HCT116 (cell line): ENCODE results near the gene IMMT. TPM values are rescaled to one million over a fixed set of nuclear protein-coding genes. Genes with fewer than 3 reads are reported as not detected.

Source experiments
- ATAC-seq: fragments of 200-7000 bp; cut with Tn5 transposase; 2 replicates; pipeline ENCODE4 v1.9.1; 2020; ENCODE audit warnings: mild to moderate bottlenecking, moderate library complexity
- BruUV-seq: library from RNA; stranded (reverse); fragments of 400-500 nt; replicated peaks from 2 replicates; lab custom pipeline; 2021; lab: Mats Ljungman, UMichigan
- CTCF ChIA-PET: fragments of 300-600 bp; sonication (Branson Sonifier 250); formaldehyde crosslinking; loops from one replicate; lab custom pipeline; 2021; ENCODE audit warnings: antibody characterized with exemption; lab: Charles Lee
- POLR2A ChIA-PET: fragments of 300-600, 350-600 bp; sonication (Branson Sonifier 250); formaldehyde crosslinking; loops from one replicate; lab custom pipeline; 2021; ENCODE audit warnings: antibody characterized with exemption; lab: Charles Lee
- RAD21 ChIA-PET, 2 experiments: fragments of 300-600 bp; sonication (Branson Sonifier 250); formaldehyde crosslinking; loops; one replicate each; lab custom pipeline; 2023; ENCODE audit warnings: low total read pairs in 2 of 2; ENCODE audit not compliant: uncharacterized antibody in 2 of 2, unreplicated experiment in 2 of 2, low non-redundant PET in 1 of 2; lab: Charles Lee
- DNase-seq: peaks from one replicate; pipeline ENCODE4 v3.0.0-alpha.2; 2010; ENCODE audit warnings: low read depth, low spot score
- H2AFZ ChIP-seq: fragments of 200-600 bp; shearing (Covaris generic), sonication (generic); 2 replicates; pipeline ENCODE4 v1.6.1; 2017; ENCODE audit warnings: low read depth, mixed run types, mixed read lengths, antibody characterized with exemption, low read length; ENCODE audit not compliant: poor library complexity, severe bottlenecking
- H3K27ac ChIP-seq: 2 replicates; pipeline ENCODE4 v1.5.1; 2012; ENCODE audit warnings: low read depth, low read length
- H3K27me3 ChIP-seq: fragments of 200-600 bp; sonication (generic); 2 replicates; pipeline ENCODE4 v1.6.1; 2016; ENCODE audit warnings: mixed run types, low read length, mixed read lengths; ENCODE audit not compliant: insufficient read depth
- H3K36me3 ChIP-seq, 2 experiments: fragments of 200-500 bp in 1 of 2; fragments of 200-600 bp in 1 of 2; sonication (Bioruptor generic) in 1 of 2; sonication (generic) in 1 of 2; 2 replicates each; pipeline versions ENCODE4 v1.5.1 to v1.6.1; 2014 to 2016; ENCODE audit warnings: low read length in 2 of 2, inconsistent platforms in 1 of 2, mixed read lengths in 1 of 2, mixed run types in 1 of 2; ENCODE audit not compliant: insufficient read depth in 2 of 2, control insufficient read depth in 1 of 2
- H3K4me1 ChIP-seq, 2 experiments: fragments of 200-600 bp in 1 of 2; sonication (generic) in 1 of 2; 2 replicates each; pipeline versions ENCODE4 v1.5.1 to v1.6.1; 2012 to 2017; ENCODE audit warnings: low read length in 2 of 2, inconsistent platforms in 1 of 2, mild to moderate bottlenecking in 1 of 2, mixed read lengths in 1 of 2, mixed run types in 1 of 2, moderate library complexity in 1 of 2; ENCODE audit not compliant: insufficient read depth in 2 of 2, control insufficient read depth in 1 of 2
- H3K4me2 ChIP-seq: fragments of 200-600 bp; sonication (generic); 2 replicates; pipeline ENCODE4 v1.6.1; 2017; ENCODE audit warnings: mixed run types, low read length, mixed read lengths
- H3K4me3 ChIP-seq, 2 experiments: fragments of 200-600 bp in 1 of 2; sonication (generic) in 1 of 2; replicated peaks in 1 of 2; 2 replicates each; pipeline ENCODE4 v1.5.1; 2011 to 2016; ENCODE audit warnings: low read length in 2 of 2, control low read depth in 1 of 2, low read depth in 1 of 2, mild to moderate bottlenecking in 1 of 2, mixed read lengths in 1 of 2, mixed run types in 1 of 2
- H3K79me2 ChIP-seq: fragments of 200-600 bp; sonication (generic); 2 replicates; pipeline ENCODE4 v1.6.1; 2017; ENCODE audit warnings: mild to moderate bottlenecking, mixed run types, low read length, moderate library complexity, mixed read lengths; ENCODE audit not compliant: insufficient read depth
- H3K9ac ChIP-seq: fragments of 200-600 bp; sonication (generic); 2 replicates; pipeline ENCODE4 v1.6.1; 2016; ENCODE audit warnings: low read length, mixed read lengths
- H3K9me2 ChIP-seq: fragments of 200-600 bp; sonication (generic), shearing (Covaris generic); 2 replicates; pipeline ENCODE4 v1.6.1; 2017; ENCODE audit warnings: mixed run types, mild to moderate bottlenecking, moderate library complexity; ENCODE audit not compliant: insufficient read depth
- H3K9me3 ChIP-seq, 2 experiments: fragments of 200-500 bp in 1 of 2; fragments of 200-600 bp in 1 of 2; sonication (Bioruptor generic) in 1 of 2; sonication (generic) in 1 of 2; 2 replicates each; pipeline ENCODE4 v1.6.1; 2014 to 2017; ENCODE audit warnings: low read length in 2 of 2, mixed read lengths in 2 of 2, inconsistent platforms in 1 of 2, low read depth in 1 of 2, mild to moderate bottlenecking in 1 of 2, mixed run types in 1 of 2, moderate library complexity in 1 of 2; ENCODE audit not compliant: control insufficient read depth in 1 of 2, insufficient read depth in 1 of 2
- H4K20me1 ChIP-seq: fragments of 200-600 bp; sonication (generic), shearing (Covaris generic); 2 replicates; pipeline ENCODE4 v1.6.1; 2017; ENCODE audit warnings: mixed run types, mild to moderate bottlenecking, moderate library complexity; ENCODE audit not compliant: insufficient read depth
- ATF3 ChIP-seq: IDR thresholded peaks from 2 replicates; pipeline ENCODE4 v1.6.1; 2012
- CBX3 ChIP-seq: IDR thresholded peaks from 2 replicates; pipeline ENCODE4 v1.6.1; 2012; ENCODE audit warnings: low read depth
- CEBPB ChIP-seq: IDR thresholded peaks from 2 replicates; pipeline ENCODE4 v1.6.1; 2012; ENCODE audit warnings: low read depth
- EGR1 ChIP-seq: IDR thresholded peaks from 2 replicates; pipeline ENCODE4 v1.6.1; 2012; ENCODE audit warnings: low read depth
- EZH2 ChIP-seq: fragments of 200-600 bp; sonication (generic); IDR thresholded peaks from 2 replicates; pipeline ENCODE4 v1.6.1; 2017; ENCODE audit warnings: antibody characterized with exemption, mixed run types
- FOSL1 ChIP-seq: IDR thresholded peaks from 2 replicates; pipeline ENCODE4 v1.6.1; 2012; ENCODE audit warnings: low read depth
- POLR2A ChIP-seq: IDR thresholded peaks from 2 replicates; pipeline ENCODE4 v1.7.0; 2011; ENCODE audit warnings: borderline replicate concordance; ENCODE audit not compliant: insufficient read depth, insufficient read length; ENCODE audit errors: extremely low read depth
- RAD21 ChIP-seq: IDR thresholded peaks from 2 replicates; pipeline ENCODE4 v1.6.1; 2012; ENCODE audit warnings: low read depth, mild to moderate bottlenecking
- SIN3A ChIP-seq: IDR thresholded peaks from 2 replicates; pipeline ENCODE4 v1.6.1; 2012; ENCODE audit warnings: low read depth
- SP1 ChIP-seq: IDR thresholded peaks from 2 replicates; pipeline ENCODE4 v1.6.1; 2012; ENCODE audit warnings: low read depth
- TCF7L2 ChIP-seq: IDR thresholded peaks from 2 replicates; pipeline ENCODE4 v1.7.0; 2011; ENCODE audit warnings: borderline replicate concordance, inconsistent platforms; ENCODE audit not compliant: insufficient read depth, insufficient read length; ENCODE audit errors: extremely low read depth
- ZFX ChIP-seq: fragments of 450-650 bp; IDR thresholded peaks from 2 replicates; pipeline ENCODE4 v1.6.1; 2017
- ZNF274 ChIP-seq: fragments of 200-500 bp; sonication (Bioruptor generic); IDR thresholded peaks from 2 replicates; pipeline ENCODE4 v1.6.1; 2014; ENCODE audit warnings: mild to moderate bottlenecking, low read depth, low read length, inconsistent platforms
- intact Hi-C: fragments of 100-400 bp; cut with micrococcal nuclease; formaldehyde crosslinking; loops from 2 replicates; pipeline ENCODE4 v1.10.0; 2022
- total RNA-seq: library from RNA; stranded (reverse); gene quantifications from one replicate; pipeline ENCODE4 v1.2.1, GENCODE V29; 2021; ENCODE audit not compliant: unreplicated experiment
- TF ChIP-seq, protein P1 (sequence below), 3 experiments: fragments of 200-600 bp in 1 of 3; sonication (generic) in 1 of 3; IDR thresholded peaks in 2 of 3; conservative IDR thresholded peaks in 1 of 3; 2 replicates each; pipeline ENCODE4 v1.5.1; 2012 to 2017; ENCODE audit warnings: low read depth in 2 of 3, low read length in 2 of 3, antibody characterized with exemption in 1 of 3, borderline replicate concordance in 1 of 3, control low read depth in 1 of 3, mild to moderate bottlenecking in 1 of 3, mixed read lengths in 1 of 3, mixed run types in 1 of 3, moderate library complexity in 1 of 3; ENCODE audit not compliant: insufficient read depth in 1 of 3
- TF ChIP-seq, protein P2 (sequence below): IDR thresholded peaks from 2 replicates; pipeline ENCODE4 v1.6.1; 2012; ENCODE audit warnings: low read depth
- TF ChIP-seq, protein P3 (sequence below): IDR thresholded peaks from 2 replicates; pipeline ENCODE4 v1.6.1; 2012
- TF ChIP-seq, protein P4 (sequence below): IDR thresholded peaks from 2 replicates; pipeline ENCODE4 v1.6.1; 2011; ENCODE audit warnings: mild to moderate bottlenecking, low read length, moderate library complexity; ENCODE audit not compliant: insufficient replicate concordance; ENCODE audit errors: extremely low read depth

Gene IMMT
- total RNA-seq, 1 experiment from 2014 or later = 125 TPM

DNA sequence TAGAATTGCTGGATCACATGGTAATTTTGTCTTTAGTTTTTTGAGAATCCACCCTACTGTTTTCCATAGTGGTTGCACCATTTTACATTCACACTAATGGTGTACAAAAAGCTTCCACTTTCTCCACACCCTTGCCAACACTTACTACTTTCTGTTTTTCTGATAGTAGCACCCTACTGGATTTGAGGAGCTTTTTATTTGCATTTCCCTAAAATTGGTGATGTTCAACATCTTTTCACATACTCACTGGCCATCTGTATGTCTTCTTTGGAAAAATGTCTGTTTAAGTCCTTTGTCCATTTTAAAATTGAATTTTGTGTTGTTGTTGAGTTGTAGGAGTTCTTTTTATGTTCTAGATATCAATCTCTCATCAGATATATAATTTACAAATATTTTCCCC is 93.1 kb downstream of the IMMT start:
- TF ChIP-seq ATF3 = no peak
- TF ChIP-seq CBX3 = no peak
- no peak for TF ChIP-seq EGR1
- no peak for TF ChIP-seq ZFX
- TF ChIP-seq, protein P1, sequence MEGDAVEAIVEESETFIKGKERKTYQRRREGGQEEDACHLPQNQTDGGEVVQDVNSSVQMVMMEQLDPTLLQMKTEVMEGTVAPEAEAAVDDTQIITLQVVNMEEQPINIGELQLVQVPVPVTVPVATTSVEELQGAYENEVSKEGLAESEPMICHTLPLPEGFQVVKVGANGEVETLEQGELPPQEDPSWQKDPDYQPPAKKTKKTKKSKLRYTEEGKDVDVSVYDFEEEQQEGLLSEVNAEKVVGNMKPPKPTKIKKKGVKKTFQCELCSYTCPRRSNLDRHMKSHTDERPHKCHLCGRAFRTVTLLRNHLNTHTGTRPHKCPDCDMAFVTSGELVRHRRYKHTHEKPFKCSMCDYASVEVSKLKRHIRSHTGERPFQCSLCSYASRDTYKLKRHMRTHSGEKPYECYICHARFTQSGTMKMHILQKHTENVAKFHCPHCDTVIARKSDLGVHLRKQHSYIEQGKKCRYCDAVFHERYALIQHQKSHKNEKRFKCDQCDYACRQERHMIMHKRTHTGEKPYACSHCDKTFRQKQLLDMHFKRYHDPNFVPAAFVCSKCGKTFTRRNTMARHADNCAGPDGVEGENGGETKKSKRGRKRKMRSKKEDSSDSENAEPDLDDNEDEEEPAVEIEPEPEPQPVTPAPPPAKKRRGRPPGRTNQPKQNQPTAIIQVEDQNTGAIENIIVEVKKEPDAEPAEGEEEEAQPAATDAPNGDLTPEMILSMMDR (IDR thresholded peaks at IDR 0.05 in 2 of 3, conservative IDR thresholded peaks at IDR 0.05 in 1 of 3; ENCODE audit: borderline replicate concordance in 1 of 3, insufficient read depth in 1 of 3, low read depth in 2 of 3, low read length in 2 of 3) = no peak
- TF ChIP-seq TCF7L2 = no peak
- no peak for TF ChIP-seq FOSL1
- TF ChIP-seq, protein P2, sequence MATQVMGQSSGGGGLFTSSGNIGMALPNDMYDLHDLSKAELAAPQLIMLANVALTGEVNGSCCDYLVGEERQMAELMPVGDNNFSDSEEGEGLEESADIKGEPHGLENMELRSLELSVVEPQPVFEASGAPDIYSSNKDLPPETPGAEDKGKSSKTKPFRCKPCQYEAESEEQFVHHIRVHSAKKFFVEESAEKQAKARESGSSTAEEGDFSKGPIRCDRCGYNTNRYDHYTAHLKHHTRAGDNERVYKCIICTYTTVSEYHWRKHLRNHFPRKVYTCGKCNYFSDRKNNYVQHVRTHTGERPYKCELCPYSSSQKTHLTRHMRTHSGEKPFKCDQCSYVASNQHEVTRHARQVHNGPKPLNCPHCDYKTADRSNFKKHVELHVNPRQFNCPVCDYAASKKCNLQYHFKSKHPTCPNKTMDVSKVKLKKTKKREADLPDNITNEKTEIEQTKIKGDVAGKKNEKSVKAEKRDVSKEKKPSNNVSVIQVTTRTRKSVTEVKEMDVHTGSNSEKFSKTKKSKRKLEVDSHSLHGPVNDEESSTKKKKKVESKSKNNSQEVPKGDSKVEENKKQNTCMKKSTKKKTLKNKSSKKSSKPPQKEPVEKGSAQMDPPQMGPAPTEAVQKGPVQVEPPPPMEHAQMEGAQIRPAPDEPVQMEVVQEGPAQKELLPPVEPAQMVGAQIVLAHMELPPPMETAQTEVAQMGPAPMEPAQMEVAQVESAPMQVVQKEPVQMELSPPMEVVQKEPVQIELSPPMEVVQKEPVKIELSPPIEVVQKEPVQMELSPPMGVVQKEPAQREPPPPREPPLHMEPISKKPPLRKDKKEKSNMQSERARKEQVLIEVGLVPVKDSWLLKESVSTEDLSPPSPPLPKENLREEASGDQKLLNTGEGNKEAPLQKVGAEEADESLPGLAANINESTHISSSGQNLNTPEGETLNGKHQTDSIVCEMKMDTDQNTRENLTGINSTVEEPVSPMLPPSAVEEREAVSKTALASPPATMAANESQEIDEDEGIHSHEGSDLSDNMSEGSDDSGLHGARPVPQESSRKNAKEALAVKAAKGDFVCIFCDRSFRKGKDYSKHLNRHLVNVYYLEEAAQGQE = no peak
- no peak for TF ChIP-seq SIN3A
- TF ChIP-seq, protein P3, sequence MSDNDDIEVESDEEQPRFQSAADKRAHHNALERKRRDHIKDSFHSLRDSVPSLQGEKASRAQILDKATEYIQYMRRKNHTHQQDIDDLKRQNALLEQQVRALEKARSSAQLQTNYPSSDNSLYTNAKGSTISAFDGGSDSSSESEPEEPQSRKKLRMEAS = no peak
- no peak for TF ChIP-seq SP1
- TF ChIP-seq RAD21 = no peak
- no peak for TF ChIP-seq EZH2
- no peak for TF ChIP-seq CEBPB
- TF ChIP-seq, protein P4, sequence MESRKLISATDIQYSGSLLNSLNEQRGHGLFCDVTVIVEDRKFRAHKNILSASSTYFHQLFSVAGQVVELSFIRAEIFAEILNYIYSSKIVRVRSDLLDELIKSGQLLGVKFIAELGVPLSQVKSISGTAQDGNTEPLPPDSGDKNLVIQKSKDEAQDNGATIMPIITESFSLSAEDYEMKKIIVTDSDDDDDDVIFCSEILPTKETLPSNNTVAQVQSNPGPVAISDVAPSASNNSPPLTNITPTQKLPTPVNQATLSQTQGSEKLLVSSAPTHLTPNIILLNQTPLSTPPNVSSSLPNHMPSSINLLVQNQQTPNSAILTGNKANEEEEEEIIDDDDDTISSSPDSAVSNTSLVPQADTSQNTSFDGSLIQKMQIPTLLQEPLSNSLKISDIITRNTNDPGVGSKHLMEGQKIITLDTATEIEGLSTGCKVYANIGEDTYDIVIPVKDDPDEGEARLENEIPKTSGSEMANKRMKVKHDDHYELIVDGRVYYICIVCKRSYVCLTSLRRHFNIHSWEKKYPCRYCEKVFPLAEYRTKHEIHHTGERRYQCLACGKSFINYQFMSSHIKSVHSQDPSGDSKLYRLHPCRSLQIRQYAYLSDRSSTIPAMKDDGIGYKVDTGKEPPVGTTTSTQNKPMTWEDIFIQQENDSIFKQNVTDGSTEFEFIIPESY = no peak
- no peak for TF ChIP-seq ZNF274
- no peak for TF ChIP-seq POLR2A
- intact Hi-C loops = no loop called here
- no TSS peak for BruUV-seq
- Histone ChIP-seq H3K9ac (no peak overlapping the region), H3K36me3 (peaks cover 18 to 58% of the 10 kb centered on the region in 2 experiments), H3K9me2 (no peaks in the 10 kb centered on the region), H2AFZ (no peak overlapping the region), H3K79me2 (peaks cover 95% of the 10 kb centered on the region), H3K4me1 (peaks cover 1 to 12% of the 10 kb centered on the region in 2 experiments), H3K27me3 (no peaks in the 10 kb centered on the region), H3K4me3 (no peak overlapping the region), H3K9me3 (no peaks in the 10 kb centered on the region), H4K20me1 (no peaks in the 10 kb centered on the region; the same call in 1 of the 2 replicates), H3K27ac (no peak overlapping the region), H3K4me2 (no peak overlapping the region)
- ATAC-seq (no peak), DNase-seq (no peak)
- ChIA-PET RAD21 (no interaction called here), CTCF (no interaction called here), POLR2A (no interaction called here)
